ENCODE results near the gene KDM6A. TPM values are rescaled to one million over a fixed set of nuclear protein-coding genes. Genes with fewer than 3 reads are reported as not detected.
"Not testable (repeated sequence)": the region's sequence is repeated elsewhere in the genome, so short reads cannot be mapped to it uniquely, and the experiment has no call there.

Gene KDM6A
- total RNA-seq, 2 experiments from 2014 or later: 20.9 to 21.5 TPM

DNA sequence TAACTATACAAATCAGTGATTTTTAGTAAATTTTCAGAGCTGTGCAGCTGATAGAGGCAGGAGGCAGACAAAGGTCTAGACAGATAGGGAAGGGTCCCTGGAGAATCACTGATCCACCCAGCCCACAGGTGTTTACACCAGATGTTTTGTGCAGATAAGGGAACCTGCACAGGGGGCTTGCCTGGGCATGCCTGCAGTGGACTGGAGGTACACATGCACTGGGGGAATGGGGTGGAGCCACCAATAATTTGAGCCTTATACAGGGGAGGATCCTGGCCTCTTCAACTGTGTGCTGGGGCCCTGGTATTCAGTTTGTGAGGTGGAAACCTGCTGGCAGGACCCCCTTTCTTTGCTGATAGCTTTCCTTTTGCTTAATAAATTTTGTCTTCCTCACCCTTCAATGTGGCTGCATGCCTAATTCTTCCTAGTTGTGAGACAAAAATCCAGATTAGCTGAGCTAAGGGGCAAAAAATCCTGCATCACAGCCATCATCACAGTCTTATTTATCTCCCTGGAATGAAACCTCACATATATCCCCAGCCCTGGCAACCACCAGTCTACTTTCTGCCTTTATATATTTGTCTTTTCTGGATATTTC is 102.8 kb downstream of the KDM6A start:
- no peak overlapping the region for H3K27ac Mint-ChIP-seq
- H3K27me3 Mint-ChIP-seq: no peaks in the 10 kb centered on the region
- no peak for DNase-seq
- H3K36me3 Mint-ChIP-seq: peaks cover 22% of the 10 kb centered on the region
- H3K4me3 Mint-ChIP-seq: no peak overlapping the region
- peaks cover 9% of the 10 kb centered on the region for H3K9me3 Mint-ChIP-seq
- ChIA-PET POLR2A (no interaction called here), CTCF (no interaction called here)
- H3K4me1 Mint-ChIP-seq (ENCODE audit: low read depth): peaks cover 25% of the 10 kb centered on the region
- intact Hi-C loops (cut with micrococcal nuclease): no loop called here

DNA sequence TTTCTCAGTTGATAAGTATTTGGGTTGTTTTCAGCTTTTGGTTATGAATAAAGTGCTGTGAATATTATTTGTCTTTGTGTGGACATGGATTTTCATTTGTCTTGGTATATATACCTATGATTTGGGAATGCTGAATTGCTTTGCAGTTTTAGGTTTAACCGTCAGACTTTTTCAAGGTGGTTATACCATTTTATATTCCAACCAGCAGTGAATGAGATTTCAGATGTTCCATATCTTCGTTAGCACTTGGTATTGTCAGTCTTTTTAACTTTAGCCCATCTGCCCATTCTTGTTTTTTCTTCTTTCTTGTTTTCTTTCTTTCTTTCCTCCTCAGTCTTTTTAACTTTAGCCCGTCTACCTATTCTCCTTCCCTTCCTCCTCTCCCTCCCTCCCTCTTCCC is 106.0 kb downstream of the KDM6A start:
- H3K36me3 Mint-ChIP-seq: peaks cover 19% of the 10 kb centered on the region
- intact Hi-C loops (cut with micrococcal nuclease): no loop called here
- ChIA-PET CTCF (no interaction called here), POLR2A (no interaction called here)
- no peak overlapping the region for H3K4me3 Mint-ChIP-seq
- peaks cover 4% of the 10 kb centered on the region for H3K9me3 Mint-ChIP-seq
- H3K4me1 Mint-ChIP-seq (ENCODE audit: low read depth): peaks cover 24% of the 10 kb centered on the region
- no peaks in the 10 kb centered on the region for H3K27me3 Mint-ChIP-seq
- no peak for DNase-seq
- no peak overlapping the region for H3K27ac Mint-ChIP-seq

DNA sequence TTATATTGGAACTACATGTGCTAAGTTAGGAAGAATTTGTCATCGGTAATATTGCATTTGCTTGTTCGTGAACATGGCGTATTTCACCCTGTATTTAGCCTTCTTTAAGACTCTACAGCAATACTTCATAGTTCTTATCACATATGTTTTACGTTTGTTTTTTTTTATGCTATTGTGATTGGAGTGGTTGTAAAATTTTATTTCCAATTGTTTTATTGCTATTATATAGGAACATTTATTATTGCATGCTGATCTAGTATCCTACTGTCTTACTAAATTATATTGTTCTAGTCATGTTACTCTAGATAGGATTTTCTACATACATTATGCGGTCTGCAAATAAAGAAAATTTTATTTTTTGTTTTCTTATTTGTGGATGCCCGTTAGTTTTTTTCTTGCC is 107.4 kb downstream of the KDM6A start:
- Mint-ChIP-seq H3K4me1 (ENCODE audit: low read depth) (peaks cover 11% of the 10 kb centered on the region), H3K9me3 (peaks cover 4% of the 10 kb centered on the region), H3K27ac (no peak overlapping the region), H3K36me3 (peaks cover 12% of the 10 kb centered on the region), H3K27me3 (no peaks in the 10 kb centered on the region), H3K4me3 (no peak overlapping the region)
- intact Hi-C loops (cut with micrococcal nuclease): no loop called here
- ChIA-PET CTCF (no interaction called here), POLR2A (no interaction called here)
- DNase-seq: no peak

DNA sequence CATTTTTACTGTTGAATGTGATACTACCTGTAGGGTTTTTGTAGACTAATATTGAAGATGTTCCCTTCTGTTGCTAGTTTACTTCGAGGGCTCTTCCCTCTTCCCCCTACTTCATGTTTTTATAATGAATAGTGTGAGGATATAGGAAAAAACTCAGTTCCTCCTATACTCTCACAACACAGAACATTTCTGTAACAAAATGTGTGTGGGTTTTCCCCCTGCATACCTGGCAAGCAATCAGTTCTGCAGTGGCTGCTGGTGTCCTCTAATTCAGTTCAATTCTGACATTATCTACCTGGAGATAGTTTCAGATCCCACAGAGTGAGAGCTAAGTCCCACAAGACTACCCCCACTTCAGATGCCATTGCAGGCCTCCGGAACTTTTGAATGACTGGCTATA is 107.9 kb downstream of the KDM6A start:
- H3K4me3 Mint-ChIP-seq: no peak overlapping the region
- ChIA-PET CTCF (no interaction called here), POLR2A (no interaction called here)
- peaks cover 4% of the 10 kb centered on the region for H3K9me3 Mint-ChIP-seq
- H3K36me3 Mint-ChIP-seq: peaks cover 8% of the 10 kb centered on the region
- H3K27me3 Mint-ChIP-seq: no peaks in the 10 kb centered on the region
- peaks cover 11% of the 10 kb centered on the region for H3K4me1 Mint-ChIP-seq (ENCODE audit: low read depth)
- no peak overlapping the region for H3K27ac Mint-ChIP-seq
- intact Hi-C loops (cut with micrococcal nuclease): no loop called here
- DNase-seq: no peak

DNA sequence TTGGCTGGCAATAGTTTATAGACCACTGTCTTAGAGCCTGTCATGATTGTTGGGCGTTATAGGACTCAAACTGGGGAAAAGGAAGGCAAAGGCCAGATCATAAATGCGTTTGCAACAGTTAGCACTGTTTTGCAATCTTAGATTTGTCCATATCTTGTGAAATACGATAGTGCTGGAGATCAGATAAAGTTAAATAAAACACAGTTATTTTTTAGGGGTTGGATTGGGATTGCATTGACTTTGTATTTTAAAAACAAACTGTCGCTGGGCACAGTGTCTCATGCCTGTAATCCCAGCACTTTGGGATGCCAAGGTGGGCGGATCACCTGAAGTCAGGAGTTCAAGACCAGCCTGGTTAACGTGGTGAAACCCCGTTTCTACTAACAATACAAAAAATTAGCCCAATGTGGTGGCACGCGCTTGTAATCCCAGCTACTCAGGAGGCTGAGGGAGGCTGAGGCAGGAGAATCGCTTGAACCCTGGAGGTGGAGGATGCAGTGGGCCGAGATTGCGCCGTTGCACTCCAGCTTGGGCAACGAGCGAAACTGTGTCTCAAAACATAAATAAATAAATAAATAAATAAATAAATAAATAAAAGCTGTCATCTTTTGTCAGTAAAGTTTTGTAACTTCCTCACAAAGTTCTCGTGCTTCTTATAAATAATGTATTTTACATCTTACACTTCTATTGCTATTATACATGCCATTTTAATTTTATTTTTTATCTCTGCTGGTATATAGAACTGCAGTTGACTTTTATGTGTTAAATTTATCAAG is 117.2 kb downstream of the KDM6A start:
- intact Hi-C loops (cut with micrococcal nuclease): loop anchor here (10.0 kb wide), 1 partner anchor 85 kb away; no protein-coding TSS in a partner anchor
- ChIA-PET POLR2A (no interaction called here), CTCF (no interaction called here)
- no peaks in the 10 kb centered on the region for H3K27me3 Mint-ChIP-seq
- DNase-seq: no peak
- H3K27ac Mint-ChIP-seq: no peak overlapping the region
- peaks cover 39% of the 10 kb centered on the region for H3K4me1 Mint-ChIP-seq (ENCODE audit: low read depth)
- H3K4me3 Mint-ChIP-seq: no peak overlapping the region
- H3K36me3 Mint-ChIP-seq: peaks cover 23% of the 10 kb centered on the region
- H3K9me3 Mint-ChIP-seq: peaks cover 10% of the 10 kb centered on the region

DNA sequence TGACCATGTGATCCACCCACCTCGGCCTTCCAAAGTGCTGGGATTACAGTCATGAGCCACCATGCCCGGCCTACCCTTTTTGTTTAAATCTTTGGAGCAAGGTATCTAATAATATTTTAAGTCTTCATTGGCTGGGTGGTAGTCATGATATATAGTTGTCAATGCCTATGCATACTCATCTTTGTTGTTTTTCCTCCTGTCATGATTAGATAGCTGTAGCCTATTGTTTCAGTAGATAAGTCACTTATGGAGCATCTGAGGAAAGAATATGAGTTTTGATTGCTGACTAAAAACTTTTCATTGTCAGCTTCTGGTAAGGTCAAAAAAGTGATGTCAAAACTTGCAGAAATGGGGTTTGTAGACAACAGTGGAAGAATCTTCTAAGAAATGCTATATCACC is 119.8 kb downstream of the KDM6A start:
- DNase-seq: no peak
- no peaks in the 10 kb centered on the region for H3K27me3 Mint-ChIP-seq
- POLR2A ChIA-PET: no interaction called here
- peaks cover 19% of the 10 kb centered on the region for H3K36me3 Mint-ChIP-seq
- peaks cover 4% of the 10 kb centered on the region for H3K9me3 Mint-ChIP-seq
- no peak overlapping the region for H3K4me3 Mint-ChIP-seq
- H3K27ac Mint-ChIP-seq: no peak overlapping the region
- CTCF ChIA-PET: no interaction called here
- intact Hi-C loops (cut with micrococcal nuclease): loop anchor here (10.0 kb wide), 1 partner anchor 88 kb away; no protein-coding TSS in a partner anchor
- H3K4me1 Mint-ChIP-seq (ENCODE audit: low read depth): peaks cover 54% of the 10 kb centered on the region

DNA sequence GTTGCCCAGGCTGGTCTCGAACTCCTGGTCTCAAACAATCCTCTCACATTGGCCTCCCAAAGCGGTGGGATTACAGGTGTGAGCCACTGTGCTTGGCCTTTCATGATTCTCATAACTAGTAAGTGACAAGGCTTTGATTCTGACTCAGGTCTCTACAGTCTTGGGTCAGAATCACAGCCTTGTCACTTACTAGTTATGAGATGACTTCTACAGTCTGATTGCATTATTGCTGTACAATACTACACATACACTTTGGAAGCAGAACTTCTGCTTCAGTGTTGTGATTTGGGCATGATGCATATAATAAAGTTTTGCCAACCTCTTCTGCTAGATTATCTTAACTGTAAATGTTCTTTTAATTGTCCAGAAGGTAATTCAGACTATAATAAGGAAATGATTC is 123.3 kb downstream of the KDM6A start:
- POLR2A ChIA-PET: no interaction called here

DNA sequence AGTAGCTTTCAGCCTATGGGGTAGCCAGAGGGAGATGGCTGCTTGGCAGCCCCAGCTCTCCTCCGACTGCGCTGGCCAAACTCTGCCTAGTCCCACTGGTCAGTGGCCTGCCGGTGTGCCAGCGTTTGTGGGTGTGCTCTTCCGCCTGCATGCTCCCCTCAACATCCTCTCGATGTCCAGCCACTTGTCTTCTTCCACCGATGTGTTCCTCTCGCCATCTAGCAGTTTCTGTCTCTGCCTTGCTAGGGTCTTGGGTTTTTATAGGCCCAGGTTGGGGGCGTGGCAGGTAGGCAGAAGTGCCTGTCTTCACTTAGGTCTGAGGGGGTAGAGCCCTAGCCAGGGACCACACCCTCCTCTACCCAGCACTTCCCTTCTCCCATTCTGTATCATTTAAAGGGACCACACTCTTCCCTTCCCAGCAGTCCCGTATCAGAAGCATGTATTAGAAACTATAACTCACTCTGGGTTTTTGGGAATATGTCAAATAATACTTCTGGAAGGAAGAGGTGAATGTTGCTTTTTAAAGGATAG is 124.4 kb downstream of the KDM6A start:
- peaks cover 3% of the 10 kb centered on the region for H3K9me3 Mint-ChIP-seq
- intact Hi-C loops (cut with micrococcal nuclease): loop anchor here (5.0 to 10.0 kb wide), 3 partner anchors 75 to 125 kb away; partner anchors contain the start of gene KDM6A
- H3K36me3 Mint-ChIP-seq: peaks cover 16% of the 10 kb centered on the region
- H3K27ac Mint-ChIP-seq: peak overlapping the region; percentile 90
- peaks cover 70% of the 10 kb centered on the region for H3K4me1 Mint-ChIP-seq (ENCODE audit: low read depth)
- no peaks in the 10 kb centered on the region for H3K27me3 Mint-ChIP-seq
- no peak overlapping the region for H3K4me3 Mint-ChIP-seq
- DNase-seq: no peak
- ChIA-PET POLR2A (interaction anchor here (0.9 to 1.3 kb wide), 2 partner anchors 10 to 98 kb away, joined by 3 read pairs; no protein-coding TSS in a partner anchor), CTCF (no interaction called here)

More for the DNA sequence above, 123.3 kb downstream of the KDM6A start:
- H3K9me3 Mint-ChIP-seq: peaks cover 3% of the 10 kb centered on the region
- H3K36me3 Mint-ChIP-seq: peaks cover 16% of the 10 kb centered on the region
- H3K4me1 Mint-ChIP-seq (ENCODE audit: low read depth): peaks cover 64% of the 10 kb centered on the region
- CTCF ChIA-PET: no interaction called here
- H3K27me3 Mint-ChIP-seq: no peaks in the 10 kb centered on the region
- intact Hi-C loops (cut with micrococcal nuclease): loop anchor here (5.0 to 10.0 kb wide), 3 partner anchors 76 to 124 kb away; partner anchors contain the start of gene KDM6A
- no peak overlapping the region for H3K4me3 Mint-ChIP-seq
- peak; percentile 52 for DNase-seq
- no peak overlapping the region for H3K27ac Mint-ChIP-seq

DNA sequence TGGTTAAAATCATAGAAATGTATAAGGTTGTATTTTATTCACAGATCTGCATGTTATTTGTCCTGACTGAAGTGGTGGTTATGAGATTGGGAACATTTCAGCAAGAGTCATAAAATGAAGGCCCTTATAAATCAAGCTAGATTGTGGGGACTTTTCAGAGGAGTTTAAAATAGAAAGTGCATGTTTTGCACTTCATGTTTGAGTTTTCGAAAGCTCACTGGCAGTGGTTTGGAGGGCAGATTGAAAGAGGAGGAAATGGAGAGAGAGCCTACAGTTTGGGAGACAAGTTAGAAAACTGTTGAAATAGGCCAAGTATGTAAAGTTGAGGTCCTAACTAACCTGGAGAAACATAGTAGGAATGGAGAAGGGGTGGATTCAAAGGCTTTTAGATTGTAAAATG is 124.9 kb downstream of the KDM6A start:
- Mint-ChIP-seq H3K27ac (peak overlapping the region; percentile 90), H3K36me3 (peaks cover 15% of the 10 kb centered on the region), H3K4me1 (ENCODE audit: low read depth) (peaks cover 67% of the 10 kb centered on the region), H3K27me3 (no peaks in the 10 kb centered on the region), H3K9me3 (peaks cover 3% of the 10 kb centered on the region), H3K4me3 (peak overlapping the region; percentile 35)
- intact Hi-C loops (cut with micrococcal nuclease): loop anchor here (5.0 to 10.0 kb wide), 3 partner anchors 74 to 126 kb away; partner anchors contain the start of gene KDM6A
- POLR2A ChIA-PET: interaction anchor here (0.9 to 1.3 kb wide), 2 partner anchors 10 to 99 kb away, joined by 3 read pairs; no protein-coding TSS in a partner anchor
- DNase-seq: no peak
- CTCF ChIA-PET: no interaction called here

DNA sequence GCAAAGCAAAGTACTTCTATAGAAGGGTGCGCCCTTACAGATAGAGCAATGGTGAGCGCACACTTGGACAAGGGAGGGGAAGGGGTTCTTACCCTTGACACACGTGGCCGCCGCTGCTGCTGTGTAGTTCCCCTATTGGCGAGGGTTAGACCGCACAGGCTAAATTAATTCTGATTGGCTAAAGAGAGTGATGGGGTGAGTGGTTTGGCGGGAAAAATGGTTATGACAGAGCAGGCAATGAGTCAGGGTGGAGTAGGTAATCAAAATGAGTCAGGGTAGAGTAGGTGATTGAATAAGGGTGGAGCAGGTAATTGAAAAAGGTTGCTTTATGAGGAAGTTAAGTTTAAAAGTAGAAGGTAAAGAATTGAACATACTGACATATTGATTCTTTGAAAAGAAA is 126.2 kb downstream of the KDM6A start:
- H3K9me3 Mint-ChIP-seq, H3K4me3 Mint-ChIP-seq, H3K27me3 Mint-ChIP-seq, CTCF ChIA-PET, POLR2A ChIA-PET: not testable (repeated sequence)
- peak; percentile 48 for DNase-seq
- peaks cover 10% of the 10 kb centered on the region for H3K36me3 Mint-ChIP-seq
- peaks cover 62% of the 10 kb centered on the region for H3K4me1 Mint-ChIP-seq (ENCODE audit: low read depth)
- H3K27ac Mint-ChIP-seq: peak overlapping the region; percentile 67
- intact Hi-C loops (cut with micrococcal nuclease): loop anchor here (5.0 to 10.0 kb wide), 3 partner anchors 73 to 127 kb away; partner anchors contain the start of gene KDM6A

DNA sequence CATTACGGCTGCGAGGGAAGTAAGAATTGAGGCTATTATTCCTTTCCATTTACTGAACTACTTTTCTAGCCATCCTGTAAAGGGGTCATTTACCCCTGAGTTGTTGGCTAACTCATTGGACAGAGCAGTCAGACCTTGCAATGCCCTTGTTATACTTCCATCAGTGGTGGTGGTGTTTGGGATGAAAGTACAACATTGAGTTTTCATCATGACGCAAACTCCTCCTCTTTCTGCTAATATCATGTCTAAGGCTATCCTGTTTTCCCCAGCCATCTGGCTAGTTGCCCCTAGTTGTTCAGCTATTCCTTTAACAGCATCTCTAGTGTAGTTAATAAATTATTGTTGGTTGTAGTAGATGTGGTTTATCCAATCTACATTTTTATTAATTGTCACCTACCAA is 126.9 kb downstream of the KDM6A start:
- POLR2A ChIA-PET, H3K4me3 Mint-ChIP-seq, H3K27me3 Mint-ChIP-seq, CTCF ChIA-PET, DNase-seq, H3K9me3 Mint-ChIP-seq: not testable (repeated sequence)
- intact Hi-C loops (cut with micrococcal nuclease): loop anchor here (5.0 to 10.0 kb wide), 3 partner anchors 72 to 128 kb away; partner anchors contain the start of gene KDM6A
- Mint-ChIP-seq H3K27ac (peak overlapping the region; percentile 67), H3K4me1 (ENCODE audit: low read depth) (peaks cover 57% of the 10 kb centered on the region), H3K36me3 (peaks cover 15% of the 10 kb centered on the region)

DNA sequence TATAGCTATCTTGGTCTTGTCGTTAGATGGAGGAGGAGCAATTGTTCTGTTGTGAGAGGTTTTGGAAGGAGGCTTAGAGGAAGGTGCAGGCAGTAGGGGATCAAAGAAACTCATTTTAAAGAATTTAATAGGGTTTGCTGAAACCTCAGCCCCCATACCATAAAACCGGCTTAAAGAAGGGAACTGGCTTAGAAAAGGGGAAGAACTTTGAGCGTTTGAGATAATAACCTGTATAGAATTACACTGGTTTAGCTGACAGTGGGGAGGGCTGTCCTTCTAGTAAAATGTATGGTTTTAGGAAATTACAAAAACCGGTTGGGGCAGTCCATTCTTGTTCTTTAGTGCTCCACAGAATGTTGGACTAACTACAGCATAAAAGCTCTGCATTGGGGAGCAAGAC is 128.1 kb downstream of the KDM6A start:
- intact Hi-C loops (cut with micrococcal nuclease): no loop called here
- Mint-ChIP-seq H3K9me3 (peaks cover 7% of the 10 kb centered on the region), H3K27me3 (no peaks in the 10 kb centered on the region), H3K4me3 (peak overlapping the region; percentile 57), H3K27ac (peak overlapping the region; percentile 85), H3K36me3 (peaks cover 18% of the 10 kb centered on the region), H3K4me1 (ENCODE audit: low read depth) (peaks cover 55% of the 10 kb centered on the region)
- CTCF ChIA-PET: no interaction called here
- no peak for DNase-seq
- POLR2A ChIA-PET: no interaction called here
